GM19468 (cell line): ENCODE results near the gene PCSK4.
"Not testable (repeated sequence)": the region's sequence is repeated elsewhere in the genome, so short reads cannot be mapped to it uniquely, and the experiment has no call there.

Source experiments
- ATAC-seq: cut with Tn5 transposase; IDR thresholded peaks from one replicate; pipeline ENCODE4 v1.9.1; 2021; ENCODE audit warnings: mild to moderate bottlenecking, moderate library complexity, moderate number of reproducible peaks; ENCODE audit not compliant: unreplicated experiment; ENCODE audit errors: extremely low read depth

PCSK4 gene

DNA sequence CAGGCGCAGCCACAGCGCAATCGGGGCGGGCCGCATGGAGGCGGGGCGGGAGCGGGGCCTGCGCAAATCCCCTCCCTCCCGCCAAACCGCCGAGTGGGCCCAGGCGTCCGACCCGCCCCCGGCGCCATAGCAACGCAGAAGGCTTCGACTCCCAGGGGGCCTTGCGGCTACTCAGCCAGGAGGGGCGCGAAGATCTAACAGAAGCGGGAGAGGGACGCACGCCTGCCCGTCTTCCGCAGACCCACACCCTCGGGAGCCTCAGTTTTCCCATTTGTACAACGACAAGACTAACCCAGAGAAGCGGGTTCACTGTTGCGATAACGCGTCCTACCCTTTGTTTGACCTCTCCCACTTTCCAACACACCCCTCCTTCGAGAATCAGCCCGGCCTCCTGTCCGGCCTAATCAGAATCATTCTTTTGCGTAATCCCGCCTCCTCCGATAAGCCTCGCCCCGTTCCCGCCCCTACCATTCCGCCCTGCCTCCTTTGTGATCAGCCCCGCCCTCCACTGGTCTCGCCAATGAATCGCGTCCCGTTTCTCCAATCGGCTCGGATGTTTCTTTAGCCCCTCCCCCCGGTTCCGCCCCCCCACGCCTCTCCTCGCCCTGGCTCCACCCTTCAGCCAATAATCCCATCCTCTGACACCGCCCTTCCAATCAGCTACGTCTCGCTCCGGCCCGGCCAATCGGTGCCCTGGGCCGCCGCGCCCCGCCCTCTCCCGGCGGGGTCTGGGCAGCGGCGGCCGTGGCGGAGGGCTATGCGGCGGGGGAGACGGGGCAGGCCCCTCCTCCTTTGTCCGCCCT lies at the start of gene PCSK4:
Gene PCSK4, minus strand, starts transcription at position 40 of the 803 bp plus-strand sequence. Its CDS starts 4 bp downstream, at position 36.
- ATAC-seq: peak; percentile 73

DNA sequence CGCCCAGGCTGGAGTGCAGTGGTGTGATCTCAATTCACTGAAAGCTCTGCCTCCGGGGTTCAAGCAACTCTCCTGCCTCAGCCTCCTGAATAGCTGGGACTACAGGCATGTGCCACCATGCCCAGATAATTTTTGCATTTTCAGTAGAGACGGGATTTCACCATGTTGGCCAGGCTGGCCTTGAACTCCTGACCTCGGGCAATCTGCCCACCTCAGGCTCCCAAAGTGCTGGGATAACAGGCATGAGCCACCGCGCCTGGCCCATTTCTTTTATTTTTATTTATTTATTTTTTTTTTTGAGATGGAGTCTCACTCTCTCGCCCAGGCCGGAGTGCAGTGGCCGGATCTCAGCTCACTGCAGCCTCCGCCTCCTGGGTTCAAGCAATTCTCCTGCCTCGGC lies 49.6 kb upstream of the PCSK4 start:
- not testable (repeated sequence) for ATAC-seq

- ATAC-seq: no peak
Observed at GRCh38 chr19:1538978-1539377, 48.8 kb upstream of the PCSK4 start.

- ATAC-seq: not testable (repeated sequence)
Observed at GRCh38 chr19:1535699-1536098, 45.5 kb upstream of the PCSK4 start.

DNA sequence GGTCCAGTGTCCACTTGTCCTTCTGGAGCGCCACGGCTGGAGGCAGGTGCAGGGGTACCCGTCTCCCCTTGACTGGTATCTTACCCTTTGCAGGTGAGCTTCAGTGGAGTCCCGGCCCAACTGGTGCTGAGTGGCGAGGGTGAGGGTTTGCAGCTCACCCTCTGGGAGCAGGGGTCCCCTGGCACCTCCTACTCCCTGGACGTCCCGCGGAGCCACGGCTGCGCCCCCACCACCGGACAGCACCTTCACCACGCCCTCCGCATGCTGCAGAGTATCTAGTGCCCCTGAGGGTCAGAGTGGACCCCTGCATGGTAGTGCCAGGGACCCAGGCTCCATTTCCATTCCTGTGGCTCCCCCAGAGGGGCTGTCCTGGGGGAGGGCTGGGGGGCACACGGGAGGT lies 44.8 kb upstream of the PCSK4 start:
- ATAC-seq: no peak

GRCh38 chr19:1533510-1534150 lies 43.5 kb upstream of the PCSK4 start:
- no peak for ATAC-seq

DNA sequence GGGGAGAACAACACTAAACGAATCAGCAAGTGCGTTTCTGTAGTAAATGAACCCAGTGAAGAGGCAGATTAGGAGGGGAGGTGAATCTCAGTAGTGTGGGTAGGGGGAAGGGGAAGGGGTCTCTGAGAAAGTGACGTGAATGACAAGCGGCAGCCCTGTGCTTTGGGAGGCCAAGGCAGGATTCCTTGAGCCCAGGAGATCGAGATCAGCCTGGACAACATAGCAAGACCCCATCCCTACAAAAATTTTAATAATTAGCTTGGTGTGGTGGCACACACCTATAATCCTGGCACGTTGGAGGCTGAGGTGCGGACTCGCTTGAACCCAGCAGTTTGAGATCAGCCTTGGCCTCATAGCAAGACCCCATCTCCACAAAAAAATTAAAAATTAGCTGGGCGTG lies 41.9 kb upstream of the PCSK4 start:
- ATAC-seq: no peak

DNA sequence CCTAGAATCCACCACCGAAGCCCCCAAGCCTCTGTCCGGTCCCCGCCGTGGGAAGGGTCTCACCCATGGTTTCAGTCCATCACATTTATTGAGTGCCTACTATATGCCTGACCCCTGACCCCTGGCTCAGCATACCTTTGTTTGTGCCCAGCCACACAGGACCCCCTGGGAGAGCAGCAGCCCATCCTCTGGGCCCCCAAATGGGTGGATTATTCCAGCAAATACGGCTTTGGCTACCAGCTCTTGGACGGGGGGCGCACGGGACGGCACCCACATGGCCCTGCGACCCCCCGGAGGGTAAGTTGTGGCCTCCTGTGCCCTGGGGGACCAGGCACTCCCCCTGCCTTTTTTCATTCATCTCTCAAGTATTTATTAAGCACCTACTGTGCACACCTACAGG lies 41.4 kb upstream of the PCSK4 start:
- ATAC-seq: no peak

DNA sequence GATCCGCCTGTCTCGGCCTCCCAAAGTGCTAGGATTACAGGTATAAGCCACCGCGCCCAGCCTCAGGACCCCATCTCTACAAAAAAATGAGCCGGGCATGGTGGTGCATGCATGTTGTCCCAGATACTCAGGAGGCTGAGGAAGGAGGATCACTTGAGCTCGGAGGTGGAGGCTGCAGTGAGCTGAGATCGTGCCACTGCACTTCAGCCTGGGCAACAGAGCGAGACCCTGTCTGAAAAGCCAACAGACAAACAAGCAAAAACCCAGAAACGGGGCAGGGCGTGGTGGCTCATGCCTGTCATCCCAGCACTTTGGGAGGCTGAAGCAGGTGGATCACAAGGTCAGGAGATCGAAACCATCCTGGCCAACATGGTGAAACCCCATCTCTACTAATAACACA lies 40.7 kb upstream of the PCSK4 start:
- ATAC-seq: not testable (repeated sequence)

DNA sequence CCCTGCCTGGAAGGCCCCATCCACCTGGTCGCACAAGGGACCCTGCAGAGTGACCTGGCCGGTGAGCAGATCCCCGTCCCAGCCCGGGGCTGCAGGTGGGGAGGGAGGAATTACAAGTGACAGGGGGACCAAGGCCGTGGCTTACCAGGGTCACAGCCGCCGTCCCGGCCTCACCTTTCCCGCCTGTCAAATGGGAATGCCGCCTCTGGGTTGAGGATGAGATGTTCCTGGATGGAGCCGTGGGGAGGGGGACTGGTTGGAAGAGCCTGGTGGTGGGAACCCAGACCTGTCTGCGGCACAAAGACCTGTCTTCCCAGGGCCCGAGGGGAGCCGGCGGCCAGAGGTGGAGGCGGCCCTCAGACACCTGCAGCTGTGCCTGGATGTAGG lies 39.3 kb upstream of the PCSK4 start:
- no peak for ATAC-seq

- ATAC-seq: no peak
Observed at GRCh38 chr19:1528596-1529429, 38.7 kb upstream of the PCSK4 start.

DNA sequence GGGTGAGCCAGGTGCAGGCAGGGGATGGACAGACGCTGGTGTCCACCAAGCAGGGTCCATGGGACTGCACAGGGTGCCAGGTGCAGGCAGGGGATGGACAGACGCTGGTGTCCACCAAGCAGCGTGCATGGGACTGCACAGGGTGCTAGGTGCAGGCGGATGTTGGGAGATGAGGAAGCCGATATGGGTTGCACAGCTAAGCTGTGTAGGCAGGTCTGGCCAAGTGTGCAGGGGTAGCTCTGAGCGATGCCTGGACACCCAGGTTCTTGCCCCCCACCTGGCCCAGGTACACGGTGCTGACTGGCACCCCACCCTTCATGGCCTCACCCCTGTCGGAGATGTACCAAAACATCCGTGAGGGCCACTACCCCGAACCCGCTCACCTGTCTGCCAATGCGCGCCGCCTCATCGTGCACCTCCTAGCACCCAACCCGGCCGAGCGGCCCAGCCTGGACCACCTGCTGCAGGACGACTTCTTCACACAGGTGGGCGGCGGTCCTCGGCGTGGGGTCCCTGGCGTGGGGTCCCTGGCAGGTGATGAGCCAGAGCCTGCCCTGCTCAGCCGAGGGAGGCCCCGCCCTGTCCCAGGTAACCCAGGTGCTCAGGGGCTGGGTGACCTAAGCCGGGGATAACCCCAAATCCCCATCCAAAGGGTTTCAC lies 37.6 kb upstream of the PCSK4 start:
- no peak for ATAC-seq

- no peak for ATAC-seq
Observed at GRCh38 chr19:1526979-1527649, 37.0 kb upstream of the PCSK4 start.

GRCh38 chr19:1526066-1526778 lies 36.1 kb upstream of the PCSK4 start:
- ATAC-seq: no peak

GRCh38 chr19:1525343-1525742 lies 35.2 kb upstream of the PCSK4 start:
- ATAC-seq: no peak

DNA sequence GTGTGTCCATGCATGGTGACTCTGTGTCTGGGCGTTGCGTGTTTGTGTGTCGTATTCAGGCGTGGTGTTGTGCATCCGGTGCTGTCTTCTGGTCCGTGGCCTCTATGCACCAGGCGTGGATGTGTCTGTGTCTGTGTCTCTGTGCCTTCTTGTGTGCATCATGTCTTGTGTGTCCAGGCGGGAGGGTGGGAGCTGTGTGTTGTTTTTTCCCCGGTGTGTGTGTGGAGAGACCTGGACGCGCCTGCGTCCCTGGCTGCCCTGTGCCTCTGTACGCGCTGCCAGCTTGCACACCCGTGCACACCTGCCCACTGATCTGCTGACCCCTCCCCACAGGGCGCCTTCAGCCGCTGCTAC lies 34.8 kb upstream of the PCSK4 start:
- ATAC-seq: no peak

GRCh38 chr19:1524287-1524971 lies 34.3 kb upstream of the PCSK4 start:
- no peak for ATAC-seq

- no peak for ATAC-seq
Observed at GRCh38 chr19:1523412-1524286, 33.5 kb upstream of the PCSK4 start, which contains the start of gene PLK5. Gene PLK5 (plus strand): TSS chr19:1524077. CDS start chr19:1526997, 2,920 bp downstream.
